Neural cell (in vitro differentiated cells): ENCODE results near the gene LRP2. TPM values are rescaled to one million over a fixed set of nuclear protein-coding genes. Genes with fewer than 3 reads are reported as not detected.

Experiments
- H2AFZ ChIP-seq: fragments of 200-600, 300-800 bp; sonication (generic), shearing (Covaris generic); 2 replicates; pipeline ENCODE4 v1.6.0; 2014; ENCODE audit warnings: low read depth, mild to moderate bottlenecking, antibody characterized with exemption, low read length, moderate library complexity
- H3F3A ChIP-seq: fragments of 200-600 bp; shearing (Covaris generic); 2 replicates; pipeline ENCODE4 v1.6.1; 2016; ENCODE audit warnings: mild to moderate bottlenecking, moderate library complexity, mixed read lengths, antibody characterized with exemption, low read length; ENCODE audit not compliant: insufficient read depth, poor library complexity, severe bottlenecking
- H3K27ac ChIP-seq: fragments of 200-600, 300-800 bp; sonication (generic), shearing (Covaris generic); 2 replicates; pipeline ENCODE4 v1.5.1; 2014; ENCODE audit warnings: mild to moderate bottlenecking, low read length, moderate library complexity
- H3K27me3 ChIP-seq: fragments of 300-800, 200-600 bp; sonication (generic), shearing (Covaris generic); 2 replicates; pipeline ENCODE4 v1.6.0; 2014; ENCODE audit warnings: mild to moderate bottlenecking, low read depth, low read length, moderate library complexity; ENCODE audit not compliant: insufficient read depth
- H3K36me3 ChIP-seq: fragments of 300-800, 200-600 bp; sonication (generic), shearing (Covaris generic); 2 replicates; pipeline ENCODE4 v1.5.1; 2014; ENCODE audit warnings: mild to moderate bottlenecking, antibody characterized with exemption, low read length, moderate library complexity; ENCODE audit not compliant: insufficient read depth
- H3K4me2 ChIP-seq: fragments of 300-800, 200-600 bp; sonication (generic), shearing (Covaris generic); 2 replicates; pipeline ENCODE4 v1.6.0; 2014; ENCODE audit warnings: mild to moderate bottlenecking, low read length
- H3K4me3 ChIP-seq: fragments of 300-800, 200-600 bp; sonication (generic), shearing (Covaris generic); 2 replicates; pipeline ENCODE4 v1.5.1; 2014; ENCODE audit warnings: mild to moderate bottlenecking, low read length, moderate library complexity
- H3K79me2 ChIP-seq: fragments of 200-600 bp; shearing (Covaris generic); replicated peaks from 2 replicates; pipeline ENCODE4 v1.6.0; 2014; ENCODE audit warnings: mild to moderate bottlenecking, low read length, moderate library complexity; ENCODE audit not compliant: insufficient read depth
- H3K9ac ChIP-seq: fragments of 300-800, 200-600 bp; sonication (generic), shearing (Covaris generic); 2 replicates; pipeline ENCODE4 v1.6.1; 2016; ENCODE audit warnings: mild to moderate bottlenecking, low read length, mixed read lengths
- H3K9me2 ChIP-seq: fragments of 200-600 bp; shearing (Covaris generic); 2 replicates; pipeline ENCODE4 v1.6.1; 2016; ENCODE audit warnings: mild to moderate bottlenecking, low read length, mixed read lengths; ENCODE audit not compliant: insufficient read depth
- H3K9me3 ChIP-seq: fragments of 200-600, 300-800 bp; sonication (generic), shearing (Covaris generic); 2 replicates; pipeline ENCODE4 v1.6.1; 2016; ENCODE audit warnings: mild to moderate bottlenecking, mixed run types, low read length, moderate library complexity, mixed read lengths
- H4K20me1 ChIP-seq: fragments of 200-600 bp; shearing (Covaris generic); 2 replicates; pipeline ENCODE4 v1.6.1; 2016; ENCODE audit warnings: mild to moderate bottlenecking, mixed run types; ENCODE audit not compliant: insufficient read depth
- EP300 ChIP-seq: fragments of 450-650 bp; conservative IDR thresholded peaks from 2 replicates; pipeline ENCODE4 v1.6.1; 2014; ENCODE audit warnings: antibody characterized with exemption, mild to moderate bottlenecking, moderate library complexity; ENCODE audit not compliant: poor library complexity, severe bottlenecking
- EZH2 ChIP-seq: fragments of 200-600, 300-800 bp; shearing (Covaris generic), sonication (generic); IDR thresholded peaks from 2 replicates; pipeline ENCODE4 v1.6.1; 2014; ENCODE audit warnings: antibody characterized with exemption, low read length, borderline replicate concordance, mild to moderate bottlenecking; ENCODE audit not compliant: insufficient read depth, poor library complexity, severe bottlenecking
- MXI1 ChIP-seq: fragments of 450-650 bp; conservative IDR thresholded peaks from 2 replicates; pipeline ENCODE4 v1.6.1; 2014; ENCODE audit warnings: antibody characterized with exemption, mild to moderate bottlenecking; ENCODE audit not compliant: poor library complexity, severe bottlenecking
- POLR2AphosphoS5 ChIP-seq: IDR thresholded peaks from 2 replicates; pipeline ENCODE4 v1.6.1; 2012
- RAD21 ChIP-seq: fragments of 450-650 bp; conservative IDR thresholded peaks from 2 replicates; pipeline ENCODE4 v1.6.1; 2014; ENCODE audit warnings: antibody characterized with exemption, mild to moderate bottlenecking, moderate library complexity
- SMC3 ChIP-seq: fragments of 450-650 bp; conservative IDR thresholded peaks from 2 replicates; pipeline ENCODE4 v1.6.1; 2014; ENCODE audit warnings: antibody characterized with exemption, mild to moderate bottlenecking, moderate library complexity; ENCODE audit not compliant: poor library complexity
- TAF1 ChIP-seq: IDR thresholded peaks from 2 replicates; pipeline ENCODE4 v1.6.1; 2012; ENCODE audit warnings: low read depth
- polyA plus RNA-seq: library from polyadenylated mRNA; depleted of rRNA; stranded (reverse); fragments of >200 nt; gene quantifications from 2 replicates; pipeline ENCODE4 v1.2.3, GENCODE V29; 2014
- TF ChIP-seq, protein P1 (sequence below): IDR thresholded peaks from 2 replicates; pipeline ENCODE4 v1.6.1; 2012; ENCODE audit warnings: borderline replicate concordance
- TF ChIP-seq, protein P2 (sequence below): fragments of 450-650 bp; IDR thresholded peaks from 2 replicates; pipeline ENCODE4 v1.5.1; 2014; ENCODE audit warnings: antibody characterized with exemption, mild to moderate bottlenecking, moderate library complexity; ENCODE audit not compliant: poor library complexity, severe bottlenecking

The LRP2 gene
- polyA plus RNA-seq, 1 donor from 2014 or later = 1.8 TPM

DNA sequence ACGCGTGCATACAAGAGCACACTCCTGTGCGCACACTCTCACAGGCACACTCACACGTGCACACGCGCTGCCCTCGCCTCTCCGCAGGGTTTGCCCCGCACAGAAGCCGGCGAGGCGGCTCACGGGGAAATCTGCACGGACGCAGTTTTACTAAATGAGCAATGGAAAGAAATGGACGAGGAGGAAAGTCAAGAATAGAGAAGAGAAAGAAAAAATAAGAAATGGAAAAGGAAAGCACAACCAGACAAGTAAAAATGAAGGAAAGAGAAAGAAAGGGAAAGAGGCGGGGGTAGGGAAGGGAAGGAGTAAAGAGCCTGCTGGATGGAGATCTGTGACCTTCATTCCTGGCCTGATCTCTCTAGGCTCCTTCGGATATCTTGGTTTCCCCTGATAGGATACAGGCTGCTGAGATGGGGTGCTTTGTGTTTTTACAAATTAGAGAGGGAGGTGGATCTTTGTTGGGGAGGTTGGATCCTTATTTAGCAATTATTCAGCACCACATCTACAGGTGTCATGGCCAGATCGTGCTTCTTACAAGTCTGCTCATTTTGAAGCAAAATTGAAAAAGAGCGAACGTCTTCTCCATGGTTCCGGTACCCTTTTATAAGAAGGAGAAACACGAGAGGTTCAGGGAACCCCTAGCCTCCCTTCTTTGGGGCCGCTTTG is 693 bp upstream of the LRP2 start:
- Histone ChIP-seq H3K4me3 (peak overlapping the region; percentile 91), H3K27me3 (peaks cover 39% of the 10 kb centered on the region), H3K27ac (no peak overlapping the region), H3K4me2 (peak overlapping the region; percentile 98), H3K79me2 (no peaks in the 10 kb centered on the region), H3F3A (peaks cover 4% of the 10 kb centered on the region), H3K36me3 (no peaks in the 10 kb centered on the region), H4K20me1 (no peaks in the 10 kb centered on the region), H3K9me2 (no peaks in the 10 kb centered on the region), H2AFZ (no peak overlapping the region), H3K9me3 (no peaks in the 10 kb centered on the region), H3K9ac (peak overlapping the region; percentile 51)
- TF ChIP-seq, protein P1, sequence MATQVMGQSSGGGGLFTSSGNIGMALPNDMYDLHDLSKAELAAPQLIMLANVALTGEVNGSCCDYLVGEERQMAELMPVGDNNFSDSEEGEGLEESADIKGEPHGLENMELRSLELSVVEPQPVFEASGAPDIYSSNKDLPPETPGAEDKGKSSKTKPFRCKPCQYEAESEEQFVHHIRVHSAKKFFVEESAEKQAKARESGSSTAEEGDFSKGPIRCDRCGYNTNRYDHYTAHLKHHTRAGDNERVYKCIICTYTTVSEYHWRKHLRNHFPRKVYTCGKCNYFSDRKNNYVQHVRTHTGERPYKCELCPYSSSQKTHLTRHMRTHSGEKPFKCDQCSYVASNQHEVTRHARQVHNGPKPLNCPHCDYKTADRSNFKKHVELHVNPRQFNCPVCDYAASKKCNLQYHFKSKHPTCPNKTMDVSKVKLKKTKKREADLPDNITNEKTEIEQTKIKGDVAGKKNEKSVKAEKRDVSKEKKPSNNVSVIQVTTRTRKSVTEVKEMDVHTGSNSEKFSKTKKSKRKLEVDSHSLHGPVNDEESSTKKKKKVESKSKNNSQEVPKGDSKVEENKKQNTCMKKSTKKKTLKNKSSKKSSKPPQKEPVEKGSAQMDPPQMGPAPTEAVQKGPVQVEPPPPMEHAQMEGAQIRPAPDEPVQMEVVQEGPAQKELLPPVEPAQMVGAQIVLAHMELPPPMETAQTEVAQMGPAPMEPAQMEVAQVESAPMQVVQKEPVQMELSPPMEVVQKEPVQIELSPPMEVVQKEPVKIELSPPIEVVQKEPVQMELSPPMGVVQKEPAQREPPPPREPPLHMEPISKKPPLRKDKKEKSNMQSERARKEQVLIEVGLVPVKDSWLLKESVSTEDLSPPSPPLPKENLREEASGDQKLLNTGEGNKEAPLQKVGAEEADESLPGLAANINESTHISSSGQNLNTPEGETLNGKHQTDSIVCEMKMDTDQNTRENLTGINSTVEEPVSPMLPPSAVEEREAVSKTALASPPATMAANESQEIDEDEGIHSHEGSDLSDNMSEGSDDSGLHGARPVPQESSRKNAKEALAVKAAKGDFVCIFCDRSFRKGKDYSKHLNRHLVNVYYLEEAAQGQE = no peak
- TF ChIP-seq POLR2AphosphoS5 (no peak), MXI1 (no peak), EP300 (no peak), TAF1 (no peak), SMC3 (no peak), EZH2 (no peak), RAD21 (no peak)
- TF ChIP-seq, protein P2, sequence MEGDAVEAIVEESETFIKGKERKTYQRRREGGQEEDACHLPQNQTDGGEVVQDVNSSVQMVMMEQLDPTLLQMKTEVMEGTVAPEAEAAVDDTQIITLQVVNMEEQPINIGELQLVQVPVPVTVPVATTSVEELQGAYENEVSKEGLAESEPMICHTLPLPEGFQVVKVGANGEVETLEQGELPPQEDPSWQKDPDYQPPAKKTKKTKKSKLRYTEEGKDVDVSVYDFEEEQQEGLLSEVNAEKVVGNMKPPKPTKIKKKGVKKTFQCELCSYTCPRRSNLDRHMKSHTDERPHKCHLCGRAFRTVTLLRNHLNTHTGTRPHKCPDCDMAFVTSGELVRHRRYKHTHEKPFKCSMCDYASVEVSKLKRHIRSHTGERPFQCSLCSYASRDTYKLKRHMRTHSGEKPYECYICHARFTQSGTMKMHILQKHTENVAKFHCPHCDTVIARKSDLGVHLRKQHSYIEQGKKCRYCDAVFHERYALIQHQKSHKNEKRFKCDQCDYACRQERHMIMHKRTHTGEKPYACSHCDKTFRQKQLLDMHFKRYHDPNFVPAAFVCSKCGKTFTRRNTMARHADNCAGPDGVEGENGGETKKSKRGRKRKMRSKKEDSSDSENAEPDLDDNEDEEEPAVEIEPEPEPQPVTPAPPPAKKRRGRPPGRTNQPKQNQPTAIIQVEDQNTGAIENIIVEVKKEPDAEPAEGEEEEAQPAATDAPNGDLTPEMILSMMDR = no peak

DNA sequence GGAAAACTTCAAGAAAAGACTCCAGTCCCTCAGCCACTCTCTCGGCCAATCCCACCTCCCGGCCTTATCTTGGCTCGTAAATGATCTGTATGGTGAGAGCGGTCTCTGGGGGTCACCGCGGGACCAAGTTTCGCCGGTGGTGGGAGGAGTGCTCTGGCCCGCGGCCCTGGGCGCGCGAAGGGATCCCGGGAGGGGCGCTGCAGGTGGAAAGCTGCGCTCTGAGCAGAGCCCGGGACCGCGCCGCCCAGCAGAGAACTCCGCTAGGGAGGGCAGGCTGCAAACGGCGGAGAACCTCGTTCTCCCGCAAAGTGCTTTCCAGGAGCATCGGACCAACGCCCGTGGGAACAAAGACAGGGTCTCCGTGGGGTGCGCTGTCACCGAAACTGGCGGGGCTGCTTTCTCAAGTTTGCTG is 622 bp downstream of the LRP2 start:
- H3K27me3 ChIP-seq = peaks cover 39% of the 10 kb centered on the region
- H3K36me3 ChIP-seq = no peaks in the 10 kb centered on the region
- no peak for TF ChIP-seq RAD21
- no peak for TF ChIP-seq TAF1
- no peak for TF ChIP-seq SMC3
- no peak for TF ChIP-seq EP300
- TF ChIP-seq, protein P2 = no peak
- TF ChIP-seq POLR2AphosphoS5 = no peak
- TF ChIP-seq, protein P1 = no peak
- H3F3A ChIP-seq = peaks cover 4% of the 10 kb centered on the region
- H3K79me2 ChIP-seq = no peaks in the 10 kb centered on the region
- no peaks in the 10 kb centered on the region for H3K9me3 ChIP-seq
- H3K4me2 ChIP-seq = peak overlapping the region; percentile 98
- peak overlapping the region; percentile 51 for H3K9ac ChIP-seq
- no peaks in the 10 kb centered on the region for H3K9me2 ChIP-seq
- no peak overlapping the region for H2AFZ ChIP-seq
- H4K20me1 ChIP-seq = no peaks in the 10 kb centered on the region
- H3K4me3 ChIP-seq = peak overlapping the region; percentile 91
- no peak overlapping the region for H3K27ac ChIP-seq
